ENCODE results near the gene ACKR3. TPM values are rescaled to one million over a fixed set of nuclear protein-coding genes. Genes with fewer than 3 reads are reported as not detected.

Gene ACKR3
- total RNA-seq, 1 experiment from 2014 or later = 3.9 TPM

GRCh38 chr2:236599059-236599458 is 29.4 kb downstream of the ACKR3 start:
- POLR2A ChIA-PET = no interaction called here
- intact Hi-C loops (cut with micrococcal nuclease; ENCODE audit: unreplicated experiment) = no loop called here
- Mint-ChIP-seq H3K4me1 (ENCODE audit: low read depth, unreplicated experiment) (no peaks in the 10 kb centered on the region), H3K27ac (ENCODE audit: unreplicated experiment) (no peak overlapping the region), H3K36me3 (ENCODE audit: insufficient read depth, unreplicated experiment) (no peaks in the 10 kb centered on the region), H3K27me3 (ENCODE audit: insufficient read depth, unreplicated experiment) (no peaks in the 10 kb centered on the region), H3K4me3 (ENCODE audit: unreplicated experiment) (no peak overlapping the region), H3K9me3 (ENCODE audit: unreplicated experiment) (no peaks in the 10 kb centered on the region)
- CTCF ChIA-PET = interaction anchor here (0.6 kb wide), 1 partner anchor 88 kb away, joined by 5 read pairs; no protein-coding TSS in a partner anchor
- H3K27me3 ChIP-seq (replicated peaks; ENCODE audit: control insufficient read depth, insufficient read depth, low read length) = no peaks in the 10 kb centered on the region
- no peaks in the 10 kb centered on the region for H3K36me3 ChIP-seq (ENCODE audit: control insufficient read depth, insufficient read depth, low read length)
- H3K4me1 ChIP-seq = peaks cover 6% of the 10 kb centered on the region
- no peaks in the 10 kb centered on the region for H3K9me3 ChIP-seq
- TF ChIP-seq, protein P1, sequence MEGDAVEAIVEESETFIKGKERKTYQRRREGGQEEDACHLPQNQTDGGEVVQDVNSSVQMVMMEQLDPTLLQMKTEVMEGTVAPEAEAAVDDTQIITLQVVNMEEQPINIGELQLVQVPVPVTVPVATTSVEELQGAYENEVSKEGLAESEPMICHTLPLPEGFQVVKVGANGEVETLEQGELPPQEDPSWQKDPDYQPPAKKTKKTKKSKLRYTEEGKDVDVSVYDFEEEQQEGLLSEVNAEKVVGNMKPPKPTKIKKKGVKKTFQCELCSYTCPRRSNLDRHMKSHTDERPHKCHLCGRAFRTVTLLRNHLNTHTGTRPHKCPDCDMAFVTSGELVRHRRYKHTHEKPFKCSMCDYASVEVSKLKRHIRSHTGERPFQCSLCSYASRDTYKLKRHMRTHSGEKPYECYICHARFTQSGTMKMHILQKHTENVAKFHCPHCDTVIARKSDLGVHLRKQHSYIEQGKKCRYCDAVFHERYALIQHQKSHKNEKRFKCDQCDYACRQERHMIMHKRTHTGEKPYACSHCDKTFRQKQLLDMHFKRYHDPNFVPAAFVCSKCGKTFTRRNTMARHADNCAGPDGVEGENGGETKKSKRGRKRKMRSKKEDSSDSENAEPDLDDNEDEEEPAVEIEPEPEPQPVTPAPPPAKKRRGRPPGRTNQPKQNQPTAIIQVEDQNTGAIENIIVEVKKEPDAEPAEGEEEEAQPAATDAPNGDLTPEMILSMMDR (IDR thresholded peaks at IDR 0.05; ENCODE audit: insufficient read depth in 1 of 2, low read depth in 1 of 2, low read length in 1 of 2, severe bottlenecking in 1 of 2, unreplicated experiment in 1 of 2) = no peak
- no peak for DNase-seq
- no TSS peak for BruUV-seq (replicated peaks)
- H3K4me3 ChIP-seq (ENCODE audit: low read depth, low read length) = no peak overlapping the region

- Histone ChIP-seq H3K27me3 (replicated peaks; ENCODE audit: control insufficient read depth, insufficient read depth, low read length) (no peaks in the 10 kb centered on the region), H3K9me3 (no peaks in the 10 kb centered on the region), H3K4me1 (peaks cover 6% of the 10 kb centered on the region), H3K36me3 (ENCODE audit: control insufficient read depth, insufficient read depth, low read length) (no peaks in the 10 kb centered on the region), H3K4me3 (ENCODE audit: low read depth, low read length) (no peak overlapping the region)
- TF ChIP-seq, protein P1 (IDR thresholded peaks at IDR 0.05; ENCODE audit: insufficient read depth in 1 of 2, low read depth in 1 of 2, low read length in 1 of 2, severe bottlenecking in 1 of 2, unreplicated experiment in 1 of 2) = no peak
- no peak overlapping the region for H3K4me3 Mint-ChIP-seq (ENCODE audit: unreplicated experiment)
- H3K9me3 Mint-ChIP-seq (ENCODE audit: unreplicated experiment) = no peaks in the 10 kb centered on the region
- CTCF ChIA-PET = no interaction called here
- no peak for DNase-seq
- H3K27ac Mint-ChIP-seq (ENCODE audit: unreplicated experiment) = no peak overlapping the region
- H3K36me3 Mint-ChIP-seq (ENCODE audit: insufficient read depth, unreplicated experiment) = no peaks in the 10 kb centered on the region
- no TSS peak for BruUV-seq (replicated peaks)
- intact Hi-C loops (cut with micrococcal nuclease; ENCODE audit: unreplicated experiment) = no loop called here
- no peaks in the 10 kb centered on the region for H3K4me1 Mint-ChIP-seq (ENCODE audit: low read depth, unreplicated experiment)
- POLR2A ChIA-PET = no interaction called here
- H3K27me3 Mint-ChIP-seq (ENCODE audit: insufficient read depth, unreplicated experiment) = no peaks in the 10 kb centered on the region
Observed at GRCh38 chr2:236600158-236600557, 30.5 kb downstream of the ACKR3 start.

- Mint-ChIP-seq H3K27me3 (ENCODE audit: insufficient read depth, unreplicated experiment) (no peaks in the 10 kb centered on the region), H3K4me3 (ENCODE audit: unreplicated experiment) (no peak overlapping the region), H3K9me3 (ENCODE audit: unreplicated experiment) (no peaks in the 10 kb centered on the region), H3K4me1 (ENCODE audit: low read depth, unreplicated experiment) (no peaks in the 10 kb centered on the region), H3K36me3 (ENCODE audit: insufficient read depth, unreplicated experiment) (no peaks in the 10 kb centered on the region), H3K27ac (ENCODE audit: unreplicated experiment) (no peak overlapping the region)
- Histone ChIP-seq H3K9me3 (no peaks in the 10 kb centered on the region), H3K36me3 (ENCODE audit: control insufficient read depth, insufficient read depth, low read length) (no peaks in the 10 kb centered on the region), H3K27me3 (replicated peaks; ENCODE audit: control insufficient read depth, insufficient read depth, low read length) (no peaks in the 10 kb centered on the region), H3K4me1 (peaks cover 6% of the 10 kb centered on the region), H3K4me3 (ENCODE audit: low read depth, low read length) (no peak overlapping the region)
- no TSS peak for BruUV-seq (replicated peaks)
- DNase-seq = no peak
- POLR2A ChIA-PET = no interaction called here
- TF ChIP-seq, protein P1 (IDR thresholded peaks at IDR 0.05; ENCODE audit: insufficient read depth in 1 of 2, low read depth in 1 of 2, low read length in 1 of 2, severe bottlenecking in 1 of 2, unreplicated experiment in 1 of 2) = no peak
- intact Hi-C loops (cut with micrococcal nuclease; ENCODE audit: unreplicated experiment) = no loop called here
- CTCF ChIA-PET = no interaction called here
Observed at GRCh38 chr2:236600892-236601291, 31.3 kb downstream of the ACKR3 start.

All from Caco-2 (cell line).